Tibial nerve (tissue), 4 donors: ENCODE measurements around the gene TRIM75. TPM values are rescaled to one million over a fixed set of nuclear protein-coding genes. Genes with fewer than 3 reads are reported as not detected.

ENCODE experiments used
- DNase-seq, 2 donors: peaks; one replicate each; pipeline ENCODE4 v3.0.0-alpha.2; 2019; ENCODE audit warnings: low spot score in 2 of 2
- H3K27ac ChIP-seq, 4 donors: fragments of 200-600 bp; sonication (generic) in 3 of 4; one replicate each; pipeline ENCODE4 v1.5.1; 2017 to 2019; ENCODE audit warnings: mild to moderate bottlenecking in 1 of 4
- H3K27me3 ChIP-seq, 2 donors: fragments of 200-600 bp; sonication (generic) in 1 of 2; one replicate each; pipeline versions ENCODE4 v1.5.1 to v1.6.0; 2017 to 2019
- H3K36me3 ChIP-seq, 3 donors: fragments of 200-600 bp; sonication (generic); one replicate each; pipeline ENCODE4 v1.5.1; 2018 to 2019
- H3K4me1 ChIP-seq, 4 donors: fragments of 200-600 bp; sonication (generic) in 3 of 4; one replicate each; pipeline ENCODE4 v1.5.1; 2017 to 2019
- H3K4me3 ChIP-seq, 4 donors: fragments of 200-600 bp; sonication (generic) in 3 of 4; one replicate each; pipeline ENCODE4 v1.5.1; 2017 to 2019; ENCODE audit warnings: mild to moderate bottlenecking in 1 of 4, moderate library complexity in 1 of 4
- H3K9me3 ChIP-seq, 4 donors: fragments of 200-600 bp; sonication (generic) in 3 of 4; one replicate each; pipeline ENCODE4 v1.5.1; 2017 to 2019
- EP300 ChIP-seq, 2 donors: sonication (generic); formaldehyde crosslinking; IDR thresholded peaks; one replicate each; pipeline ENCODE4 v1.6.1; 2017; ENCODE audit warnings: antibody characterized with exemption in 2 of 2, mild to moderate bottlenecking in 1 of 2
- POLR2A ChIP-seq, 2 donors: fragments of 450-650 bp; IDR thresholded peaks; one replicate each; pipeline ENCODE4 v1.6.1; 2017; ENCODE audit warnings: antibody characterized with exemption in 2 of 2, mild to moderate bottlenecking in 2 of 2, moderate library complexity in 2 of 2
- WGBS, 2 donors: methylation state at CpG; one replicate each; pipeline ENCODE4 v1.1.5; 2018; 5-methylcytosine and 5-hydroxymethylcytosine counted together
- total RNA-seq, 4 donors: library from RNA; depleted of rRNA; stranded (reverse); fragments of >200 nt; gene quantifications; one replicate each; pipeline ENCODE4 v1.1.0, GENCODE V29; 2016
- TF ChIP-seq, protein P1 (sequence below), 5 experiments: fragments of 200-600 bp in 3 of 5; fragments of 450-650 bp in 2 of 5; sonication (generic) in 3 of 5; IDR thresholded peaks; one replicate each; pipeline ENCODE4 v1.5.1; 2016 to 2019; ENCODE audit warnings: antibody characterized with exemption in 5 of 5, mild to moderate bottlenecking in 3 of 5, moderate library complexity in 2 of 5

TRIM75 gene
- total RNA-seq: not detected

DNA sequence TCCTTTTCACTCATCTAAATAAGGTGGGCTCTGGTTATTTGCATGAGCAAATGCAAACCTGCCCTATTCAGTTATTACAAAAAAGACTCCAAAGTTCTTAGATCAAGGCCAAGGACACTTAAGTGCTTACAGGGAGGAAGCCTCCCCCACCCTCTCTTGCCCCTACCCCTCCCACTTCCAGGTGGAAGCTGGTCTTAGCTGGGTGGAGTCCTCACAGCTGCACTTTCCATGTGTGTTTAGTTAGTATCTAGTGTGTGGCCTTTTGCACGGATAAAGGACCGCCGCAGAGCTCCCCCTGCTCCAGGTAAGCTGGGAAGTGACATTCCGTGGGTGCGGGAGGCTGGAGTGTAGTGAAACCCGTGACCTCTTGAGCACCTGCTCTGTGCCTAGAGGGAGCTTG, at the start of gene TRIM75:
Gene TRIM75, plus strand, starts transcription at position 222 of the 400 bp plus-strand sequence. CDS start 5,282 bp downstream, outside the sequence.
- H3K27me3 ChIP-seq: no peaks in the 10 kb centered on the region
- H3K36me3 ChIP-seq: no peaks in the 10 kb centered on the region
- H3K27ac ChIP-seq: no peak within 1 kb of the TSS
- H3K4me1 ChIP-seq: no peaks in the 10 kb centered on the region
- no peak for DNase-seq
- no peak within 1 kb of the TSS for H3K4me3 ChIP-seq
- WGBS, 2 donors: 68 to 81% methylated on average over 6 of the region's 6 CpGs
- TF ChIP-seq, protein P1, sequence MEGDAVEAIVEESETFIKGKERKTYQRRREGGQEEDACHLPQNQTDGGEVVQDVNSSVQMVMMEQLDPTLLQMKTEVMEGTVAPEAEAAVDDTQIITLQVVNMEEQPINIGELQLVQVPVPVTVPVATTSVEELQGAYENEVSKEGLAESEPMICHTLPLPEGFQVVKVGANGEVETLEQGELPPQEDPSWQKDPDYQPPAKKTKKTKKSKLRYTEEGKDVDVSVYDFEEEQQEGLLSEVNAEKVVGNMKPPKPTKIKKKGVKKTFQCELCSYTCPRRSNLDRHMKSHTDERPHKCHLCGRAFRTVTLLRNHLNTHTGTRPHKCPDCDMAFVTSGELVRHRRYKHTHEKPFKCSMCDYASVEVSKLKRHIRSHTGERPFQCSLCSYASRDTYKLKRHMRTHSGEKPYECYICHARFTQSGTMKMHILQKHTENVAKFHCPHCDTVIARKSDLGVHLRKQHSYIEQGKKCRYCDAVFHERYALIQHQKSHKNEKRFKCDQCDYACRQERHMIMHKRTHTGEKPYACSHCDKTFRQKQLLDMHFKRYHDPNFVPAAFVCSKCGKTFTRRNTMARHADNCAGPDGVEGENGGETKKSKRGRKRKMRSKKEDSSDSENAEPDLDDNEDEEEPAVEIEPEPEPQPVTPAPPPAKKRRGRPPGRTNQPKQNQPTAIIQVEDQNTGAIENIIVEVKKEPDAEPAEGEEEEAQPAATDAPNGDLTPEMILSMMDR (IDR thresholded peaks at IDR 0.05): no peak
- TF ChIP-seq POLR2A (IDR thresholded peaks at IDR 0.05) (no peak), EP300 (IDR thresholded peaks at IDR 0.05) (no peak)
- H3K9me3 ChIP-seq: no peaks in the 10 kb centered on the region

DNA sequence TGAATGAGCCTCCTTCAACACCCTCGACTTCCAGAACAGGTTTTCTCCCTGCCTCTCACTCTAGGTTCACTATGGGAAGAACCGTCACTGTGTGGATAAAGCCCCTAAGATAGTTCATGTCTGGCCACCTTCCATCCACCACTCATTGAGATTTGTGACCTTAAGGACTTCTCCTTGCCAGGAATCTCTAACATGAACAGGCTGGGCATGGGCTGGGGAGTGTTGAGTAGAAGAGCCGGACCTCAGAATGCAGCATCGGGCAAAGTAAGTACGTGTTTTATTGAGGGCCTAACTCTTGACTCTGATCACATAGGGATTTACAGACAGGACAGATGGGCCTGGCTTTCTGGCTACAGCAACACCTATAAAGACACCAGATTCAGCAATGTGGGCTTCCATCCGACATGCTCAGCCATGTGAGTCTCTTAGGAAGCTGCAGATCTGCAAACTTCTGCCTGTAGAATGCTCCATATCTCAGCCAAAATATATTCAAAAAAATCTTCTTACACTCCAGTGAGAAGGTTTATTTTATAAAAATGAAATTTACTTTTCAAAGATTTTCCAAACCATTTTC, 48.2 kb upstream of the TRIM75 start:
- TF ChIP-seq, protein P1 (IDR thresholded peaks at IDR 0.05): no peak
- TF ChIP-seq EP300 (IDR thresholded peaks at IDR 0.05) (no peak), POLR2A (IDR thresholded peaks at IDR 0.05) (no peak)
- no peak overlapping the region for H3K27ac ChIP-seq
- H3K27me3 ChIP-seq: no peaks in the 10 kb centered on the region
- no peaks in the 10 kb centered on the region for H3K9me3 ChIP-seq
- no peak for DNase-seq
- no peak overlapping the region for H3K4me3 ChIP-seq
- WGBS, 2 donors: 81 to 89% methylated on average over 6 of the region's 6 CpGs
- H3K4me1 ChIP-seq: no peaks in the 10 kb centered on the region
- no peaks in the 10 kb centered on the region for H3K36me3 ChIP-seq

DNA sequence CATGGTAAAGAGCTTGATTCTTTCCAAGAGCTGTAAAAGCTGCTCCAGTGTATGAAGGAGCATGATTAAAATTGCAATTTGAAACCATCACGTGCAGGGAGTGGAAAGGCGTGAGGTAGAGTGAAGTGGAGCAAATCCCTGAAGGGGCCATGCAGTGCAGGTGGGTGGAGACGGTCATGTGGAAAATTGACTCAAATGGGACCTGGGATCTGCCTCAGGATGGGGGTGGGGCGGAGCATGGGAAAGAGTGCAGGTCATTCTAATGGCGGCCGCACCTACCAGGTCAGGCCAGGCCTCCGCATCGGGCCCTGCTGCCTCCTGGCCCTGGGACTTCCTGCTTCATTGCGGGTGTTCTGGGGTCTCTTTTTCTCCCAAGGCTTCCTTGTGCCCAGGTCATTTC, 47.2 kb upstream of the TRIM75 start:
- H3K27me3 ChIP-seq: no peaks in the 10 kb centered on the region
- DNase-seq: no peak
- H3K27ac ChIP-seq: no peak overlapping the region
- H3K4me3 ChIP-seq: no peak overlapping the region
- 61 to 78% methylated on average over 9 of the region's 9 CpGs for WGBS, 2 donors
- no peaks in the 10 kb centered on the region for H3K36me3 ChIP-seq
- no peaks in the 10 kb centered on the region for H3K9me3 ChIP-seq
- no peak for TF ChIP-seq POLR2A (IDR thresholded peaks at IDR 0.05)
- no peak for TF ChIP-seq EP300 (IDR thresholded peaks at IDR 0.05)
- TF ChIP-seq, protein P1 (IDR thresholded peaks at IDR 0.05): no peak
- H3K4me1 ChIP-seq: no peaks in the 10 kb centered on the region

- H3K4me1 ChIP-seq: no peaks in the 10 kb centered on the region
- H3K9me3 ChIP-seq: no peaks in the 10 kb centered on the region
- H3K27me3 ChIP-seq: no peaks in the 10 kb centered on the region
- DNase-seq: no peak
- no peaks in the 10 kb centered on the region for H3K36me3 ChIP-seq
- no peak overlapping the region for H3K4me3 ChIP-seq
- TF ChIP-seq POLR2A (IDR thresholded peaks at IDR 0.05) (no peak), EP300 (IDR thresholded peaks at IDR 0.05) (no peak)
- TF ChIP-seq, protein P1 (IDR thresholded peaks at IDR 0.05): no peak
- no peak overlapping the region for H3K27ac ChIP-seq
- 70 to 77% methylated on average over 5 of the region's 5 CpGs for WGBS, 2 donors
Observed at GRCh38 chr4:165006886-165007285, 46.8 kb upstream of the TRIM75 start.

DNA sequence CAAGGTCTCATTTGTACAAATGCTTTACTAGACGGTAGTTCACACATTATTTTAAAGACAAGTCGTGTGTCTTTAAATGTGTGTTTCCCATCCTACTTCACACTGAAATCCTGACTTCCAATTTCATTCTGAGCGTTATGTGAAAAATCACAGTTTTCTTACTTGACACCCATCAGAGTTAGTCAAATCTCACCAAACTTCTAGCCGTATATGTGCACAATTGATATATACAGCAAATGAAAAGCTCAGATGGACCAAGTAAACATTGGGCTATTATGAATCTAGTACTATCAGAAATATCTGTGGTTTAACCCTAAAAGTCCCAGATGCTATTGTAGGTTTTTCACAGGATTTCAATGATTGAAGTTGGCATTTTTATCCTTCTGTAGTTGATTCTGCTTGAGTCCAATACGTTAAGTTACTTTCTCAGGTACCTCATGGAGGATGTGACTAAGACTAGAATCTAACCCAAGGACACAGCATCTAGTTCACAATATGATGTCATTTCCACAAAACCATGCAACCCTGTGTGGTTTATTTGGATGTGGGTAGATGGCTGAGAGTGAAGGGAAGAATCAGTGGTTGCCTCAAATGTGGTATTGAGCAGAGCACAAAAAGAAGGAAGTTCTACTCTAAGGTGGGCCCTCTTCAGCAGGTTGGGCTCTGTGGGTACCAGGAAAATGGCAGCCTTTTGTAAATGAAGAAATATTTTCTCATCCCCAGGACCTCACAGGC, 44.0 kb upstream of the TRIM75 start:
- Histone ChIP-seq H3K27me3 (no peaks in the 10 kb centered on the region), H3K4me3 (no peak overlapping the region), H3K27ac (no peak overlapping the region), H3K9me3 (no peaks in the 10 kb centered on the region), H3K36me3 (no peaks in the 10 kb centered on the region), H3K4me1 (no peaks in the 10 kb centered on the region)
- TF ChIP-seq, protein P1 (IDR thresholded peaks at IDR 0.05): no peak
- no peak for TF ChIP-seq EP300 (IDR thresholded peaks at IDR 0.05)
- TF ChIP-seq POLR2A (IDR thresholded peaks at IDR 0.05): no peak
- DNase-seq: no peak
- WGBS, 2 donors: 78 to 83% methylated on average over 5 of the region's 5 CpGs
